ENCODE measurements around the gene TMCO6.
"Not testable (repeated sequence)": the region's sequence is repeated elsewhere in the genome, so short reads cannot be mapped to it uniquely, and the experiment has no call there.

The TMCO6 gene

GRCh38 chr5:140631036-140631417, 8.2 kb upstream of the TMCO6 start:
- no peak for DNase-seq

- no peak for DNase-seq
Observed at GRCh38 chr5:140631831-140632365, 7.4 kb upstream of the TMCO6 start.

- DNase-seq, result no peak
Observed at GRCh38 chr5:140632366-140633020, 6.8 kb upstream of the TMCO6 start.

- DNase-seq, result no peak
Observed at GRCh38 chr5:140633021-140633471, 6.2 kb upstream of the TMCO6 start, which contains the start of gene CD14. Gene CD14, minus strand, starts transcription at chr5:140633175. Its CDS starts 104 bp downstream, at chr5:140633071.

- no peak for DNase-seq
Observed at GRCh38 chr5:140633501-140633900, 5.8 kb upstream of the TMCO6 start.

- DNase-seq, result no peak
Observed at GRCh38 chr5:140634103-140634502, 5.1 kb upstream of the TMCO6 start.

GRCh38 chr5:140635291-140636257, 3.7 kb upstream of the TMCO6 start:
- no peak for DNase-seq

GRCh38 chr5:140637371-140638100, 1.7 kb upstream of the TMCO6 start:
- no peak for DNase-seq

GRCh38 chr5:140638898-140639147, 428 bp upstream of the TMCO6 start:
- DNase-seq, result not testable (repeated sequence)

GRCh38 chr5:140641716-140642115, 2.5 kb downstream of the TMCO6 start:
- no peak for DNase-seq

- no peak for DNase-seq
Observed at GRCh38 chr5:140642718-140643117, 3.5 kb downstream of the TMCO6 start.

GRCh38 chr5:140647042-140647419, 7.8 kb downstream of the TMCO6 start:
- no peak for DNase-seq

- DNase-seq, result no peak
Observed at GRCh38 chr5:140658870-140659269, 19.6 kb downstream of the TMCO6 start.

- DNase-seq, result not testable (repeated sequence)
Observed at GRCh38 chr5:140660371-140660770, 21.1 kb downstream of the TMCO6 start.

GRCh38 chr5:140664030-140664358, 24.7 kb downstream of the TMCO6 start:
- DNase-seq, result no peak

- peak; percentile 90 for DNase-seq
Observed at GRCh38 chr5:140664359-140665119, 25.3 kb downstream of the TMCO6 start, which contains the start of gene WDR55. Gene WDR55, plus strand, starts transcription at chr5:140664904. Its CDS starts 9 bp downstream, at chr5:140664913.

GRCh38 chr5:140671035-140671434, 31.8 kb downstream of the TMCO6 start:
- DNase-seq, result not testable (repeated sequence)

- no peak for DNase-seq
Observed at GRCh38 chr5:140671472-140672125, 32.3 kb downstream of the TMCO6 start.

- no peak for DNase-seq
Observed at GRCh38 chr5:140672455-140673186, 33.4 kb downstream of the TMCO6 start.

- no peak for DNase-seq
Observed at GRCh38 chr5:140673187-140673976, 34.1 kb downstream of the TMCO6 start, which contains the start of gene DND1. Gene DND1, minus strand, starts transcription at chr5:140673576. Its CDS starts 34 bp downstream, at chr5:140673542.

Measured in kidney glomerular epithelial cell (primary cell).